HG02973 (cell line): ENCODE results near the gene DNAH17.

ENCODE experiments used
- ATAC-seq: cut with Tn5 transposase; IDR thresholded peaks from one replicate; pipeline ENCODE4 v1.9.1; 2021; ENCODE audit warnings: moderate library complexity; ENCODE audit not compliant: unreplicated experiment

Gene DNAH17

DNA sequence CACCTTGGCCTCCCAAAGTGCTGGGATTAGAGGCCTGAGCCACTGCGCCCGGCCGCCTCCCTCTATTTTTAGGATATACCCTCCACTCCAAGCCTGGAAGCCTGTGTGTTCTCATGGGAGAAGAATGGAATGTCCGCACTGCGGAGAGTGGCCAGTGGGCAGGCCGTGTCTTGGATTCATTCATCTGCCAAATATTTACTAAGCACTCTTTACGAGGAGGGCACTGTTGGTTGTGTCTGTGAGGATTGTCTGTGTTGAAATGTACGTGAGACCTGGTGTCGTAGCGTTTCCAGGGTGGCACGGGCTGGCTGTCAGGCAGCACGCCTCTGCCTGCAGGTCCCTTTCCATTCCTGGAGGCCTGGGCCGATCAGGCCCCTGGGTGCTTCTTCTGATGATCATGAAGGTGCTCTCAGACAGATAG lies 179.5 kb downstream of the DNAH17 start:
- ATAC-seq: no peak

DNA sequence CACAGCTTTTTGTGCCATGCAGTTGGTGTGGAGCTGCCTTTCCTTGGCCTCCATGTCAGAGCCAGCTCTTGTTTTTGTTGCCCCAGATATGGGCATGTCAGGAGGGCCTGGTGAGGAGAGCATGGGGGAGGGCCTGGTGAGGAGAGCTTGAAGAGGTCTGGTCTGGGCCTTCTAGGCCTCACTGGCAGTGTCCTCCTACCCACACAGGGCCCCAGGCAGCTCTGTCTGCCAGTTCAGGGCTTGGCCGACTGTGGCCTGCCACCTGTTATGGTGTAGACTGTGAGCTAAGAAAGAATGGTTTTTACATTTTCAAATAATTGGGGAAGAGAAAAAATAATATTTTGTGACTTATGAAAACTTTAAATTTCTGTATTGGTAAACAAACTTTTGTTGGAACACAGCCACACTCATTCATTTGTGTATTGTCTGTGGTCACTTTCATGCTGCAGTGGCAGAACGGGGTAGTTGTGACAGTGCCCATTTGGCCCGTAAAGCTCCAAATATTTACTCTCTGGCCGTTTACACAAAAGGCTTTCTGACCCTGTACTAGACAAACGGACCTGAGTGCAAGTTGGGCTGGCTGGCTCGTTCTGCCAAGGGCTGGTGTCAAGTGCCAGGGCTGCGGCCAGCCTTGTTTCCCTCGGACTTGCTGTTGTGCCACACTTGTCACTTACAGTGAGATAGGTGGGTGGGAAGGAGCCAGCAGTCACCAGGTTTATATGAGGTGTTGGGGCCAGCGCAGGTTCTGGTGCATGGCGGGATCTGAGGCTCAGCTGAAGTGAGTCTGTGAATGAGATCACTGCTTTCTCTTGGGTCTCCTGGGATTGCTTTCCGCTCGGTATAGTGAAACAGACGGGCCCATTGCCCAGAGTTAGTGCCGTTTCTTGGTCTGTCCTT lies 180.5 kb downstream of the DNAH17 start:
- no peak for ATAC-seq

DNA sequence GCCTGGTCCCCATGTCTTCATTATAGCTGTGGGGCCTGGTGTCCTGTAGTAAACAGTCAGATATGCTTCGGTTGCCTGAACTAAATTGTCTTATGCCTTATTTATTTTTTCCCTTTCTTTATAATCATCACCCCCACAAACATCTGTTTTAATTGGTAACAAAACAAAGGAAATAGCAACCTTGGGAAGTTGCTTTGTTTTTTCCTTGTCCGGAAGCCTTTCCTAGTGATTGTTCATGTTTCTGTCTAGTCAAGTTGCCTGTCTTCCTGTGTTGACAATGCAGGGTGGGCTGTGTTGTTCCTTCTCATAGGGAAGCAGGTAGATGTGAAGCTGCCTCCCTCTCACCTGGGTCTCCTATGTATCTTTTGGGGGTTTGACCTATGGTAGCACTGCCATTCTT lies 182.0 kb downstream of the DNAH17 start:
- ATAC-seq: no peak

DNA sequence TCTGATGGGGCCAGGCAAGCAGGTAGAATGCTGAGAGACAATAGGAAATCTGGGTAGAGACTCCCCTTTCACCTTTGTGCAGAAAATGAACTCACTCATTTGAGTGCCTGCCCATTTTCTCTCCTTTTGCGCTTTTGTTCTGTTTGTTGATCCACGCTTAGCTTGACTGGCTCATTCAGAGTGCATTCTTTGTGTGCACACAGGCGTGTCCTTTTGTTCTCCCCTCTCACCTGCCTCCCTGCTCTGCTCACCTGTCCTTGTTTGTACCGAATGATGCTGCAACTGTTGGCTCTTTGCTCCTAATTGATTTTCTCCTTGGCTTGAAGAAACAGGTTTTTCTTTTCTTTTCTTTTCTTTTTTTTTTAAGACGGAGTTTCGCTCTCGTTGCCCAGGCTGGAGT lies 183.0 kb downstream of the DNAH17 start:
- no peak for ATAC-seq

DNA sequence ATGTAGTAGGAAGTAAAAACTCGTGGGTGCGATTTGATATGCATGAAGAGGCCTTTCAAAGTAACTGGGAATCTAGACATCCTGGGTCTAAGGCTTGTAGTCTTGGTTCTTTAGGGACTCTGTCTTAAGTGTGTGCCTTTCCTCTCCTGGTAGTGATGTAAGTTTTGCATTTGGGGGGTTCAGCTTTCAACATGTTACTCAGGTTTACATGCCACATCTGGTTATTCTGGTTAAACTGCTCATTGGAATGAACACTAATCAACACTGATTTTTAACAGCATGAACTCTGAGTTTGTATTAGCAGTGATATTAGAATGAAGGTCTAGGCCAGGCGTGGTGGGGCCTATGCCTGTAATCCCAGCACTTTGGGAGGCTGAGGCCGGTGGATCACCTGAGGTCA lies 183.6 kb downstream of the DNAH17 start:
- no peak for ATAC-seq

DNA sequence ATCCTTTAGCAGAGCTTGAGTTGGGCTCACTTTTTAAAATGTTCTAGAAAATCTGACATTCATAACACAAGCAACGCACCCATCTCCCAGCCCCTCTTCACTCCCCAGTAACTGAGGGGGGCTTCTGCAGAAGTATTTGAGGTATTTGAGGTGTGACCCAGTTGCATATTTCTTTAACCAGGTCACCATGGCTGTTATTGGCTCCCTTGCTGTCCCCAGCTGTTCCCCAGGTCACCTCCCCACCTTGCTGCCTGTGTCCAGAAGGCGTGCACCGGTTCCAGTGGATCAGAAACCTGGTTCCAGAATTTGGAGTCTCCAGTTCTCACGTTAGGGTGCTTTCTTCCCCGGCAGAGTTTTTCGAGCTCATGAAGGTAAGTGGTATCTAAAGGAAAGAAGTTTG lies 184.9 kb downstream of the DNAH17 start:
- ATAC-seq: no peak

DNA sequence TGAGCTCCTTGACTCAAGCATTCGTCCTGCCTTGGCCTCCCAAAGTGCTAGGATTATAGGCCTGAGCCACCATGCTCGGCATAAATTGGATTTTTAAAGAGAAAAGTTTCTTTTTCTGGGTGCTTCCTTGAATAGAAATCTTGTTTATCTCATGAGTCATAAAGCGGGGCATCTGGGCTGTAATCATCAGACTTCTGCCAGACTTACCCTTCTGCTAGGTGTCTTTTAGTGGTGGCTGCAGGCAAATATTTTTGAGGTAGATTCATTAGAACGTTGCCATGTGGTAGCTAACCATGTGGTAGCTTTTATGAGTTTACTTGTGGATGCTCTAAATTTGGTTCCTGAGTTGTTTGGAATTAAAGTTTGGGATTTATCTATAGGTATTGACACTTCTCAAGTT lies 185.4 kb downstream of the DNAH17 start:
- no peak for ATAC-seq

DNA sequence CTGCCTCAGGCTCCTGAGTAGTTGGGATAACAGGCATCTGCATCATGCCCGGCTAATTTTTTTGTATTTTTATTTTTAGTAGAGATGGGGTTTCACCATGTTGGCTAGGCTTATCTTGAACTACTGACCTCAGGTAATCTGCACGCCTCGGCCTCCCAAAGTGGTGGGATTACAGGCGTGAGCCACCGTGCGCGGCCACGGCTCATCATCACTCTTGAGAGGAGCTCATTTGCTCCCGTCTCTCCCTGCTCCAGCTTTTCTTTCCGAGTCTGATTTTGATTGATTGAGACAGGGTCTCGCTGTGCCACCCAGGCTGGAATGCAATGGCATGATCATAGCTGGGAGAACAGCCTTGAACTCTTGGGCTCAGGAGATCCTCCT lies 186.2 kb downstream of the DNAH17 start:
- no peak for ATAC-seq

DNA sequence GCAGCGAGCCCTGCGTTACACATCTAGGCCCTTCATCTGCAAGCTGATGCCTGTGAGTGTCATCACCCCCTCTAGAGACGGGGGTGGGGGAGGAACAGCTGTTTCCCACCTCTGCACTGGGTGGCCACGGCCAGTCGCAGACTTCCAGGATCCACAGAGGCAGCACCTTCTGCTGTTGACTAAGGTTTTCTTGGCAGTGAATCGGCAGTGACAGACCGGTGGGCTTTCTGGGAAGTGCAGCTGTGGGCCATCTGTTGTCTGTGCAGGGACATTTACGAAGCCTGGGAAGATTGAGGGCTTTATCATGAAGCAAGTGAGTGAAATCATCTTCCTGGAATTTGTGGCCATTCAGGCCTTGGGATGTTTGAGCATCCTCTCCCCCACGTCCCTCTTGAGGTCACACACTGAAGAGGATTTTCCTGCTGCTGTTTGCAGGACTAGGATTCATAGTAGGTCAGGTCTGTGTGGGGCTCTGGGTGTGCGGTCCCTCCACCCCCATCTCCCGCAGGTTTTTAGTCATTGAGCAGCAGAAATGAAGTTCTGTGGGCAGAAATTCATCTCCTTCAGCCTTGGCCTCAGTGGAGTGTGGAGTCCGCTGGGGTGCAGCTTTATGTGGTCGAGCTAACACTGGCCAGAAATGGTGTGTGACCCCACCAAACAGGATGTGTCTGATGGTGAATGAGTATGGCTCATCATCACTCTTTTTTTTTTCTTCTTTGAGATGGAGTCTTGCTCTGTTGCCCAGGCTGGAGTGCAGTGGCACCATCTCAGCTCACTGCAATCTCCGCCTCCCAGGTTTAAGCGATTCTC lies 186.8 kb downstream of the DNAH17 start:
- ATAC-seq: no peak

DNA sequence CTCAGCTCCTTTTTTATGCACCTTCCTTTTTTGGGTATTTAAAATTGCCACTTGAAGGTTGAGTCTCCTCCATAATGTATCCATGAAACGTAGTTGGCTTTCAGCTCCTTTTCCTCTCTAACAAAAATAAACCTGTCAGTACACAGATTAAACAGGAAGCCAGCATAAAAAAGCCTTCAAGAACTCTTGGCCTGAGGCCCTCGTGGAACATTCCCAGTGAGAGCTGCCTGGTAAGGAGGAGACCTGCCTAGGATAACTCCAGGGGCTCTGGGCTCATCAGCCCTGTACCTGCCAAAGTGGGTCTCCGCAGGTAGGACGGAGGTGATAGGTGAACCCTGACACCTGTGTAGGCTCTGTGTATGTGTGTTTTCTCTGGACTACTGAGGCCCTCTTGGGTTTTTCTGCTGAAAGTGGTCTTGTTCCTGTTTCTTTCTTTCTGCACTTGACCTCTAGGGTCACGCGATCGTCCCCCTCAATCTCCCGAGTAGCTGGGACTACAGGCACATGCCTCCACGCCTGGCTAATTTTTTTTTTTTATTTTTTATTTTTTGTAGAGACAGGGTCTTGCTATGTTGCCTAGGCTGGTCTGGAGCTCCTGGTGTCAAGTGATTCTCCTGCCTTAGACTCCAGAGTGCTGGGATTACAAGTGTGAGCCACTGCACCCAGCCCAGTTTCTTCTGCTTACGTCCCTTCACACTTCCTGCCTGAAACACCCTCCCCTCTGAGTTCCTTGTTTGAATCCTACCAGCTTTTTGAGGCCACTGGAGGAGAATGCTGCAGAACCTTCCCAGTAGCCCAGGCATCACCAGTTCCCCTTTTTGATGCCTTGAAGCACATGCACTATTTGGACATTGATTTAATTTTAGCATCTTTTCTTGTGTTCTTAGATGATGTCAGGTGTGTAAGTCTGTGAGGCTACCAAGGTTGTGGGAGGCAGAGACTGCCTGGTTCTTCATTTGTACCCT lies 188.9 kb downstream of the DNAH17 start:
- no peak for ATAC-seq

DNA sequence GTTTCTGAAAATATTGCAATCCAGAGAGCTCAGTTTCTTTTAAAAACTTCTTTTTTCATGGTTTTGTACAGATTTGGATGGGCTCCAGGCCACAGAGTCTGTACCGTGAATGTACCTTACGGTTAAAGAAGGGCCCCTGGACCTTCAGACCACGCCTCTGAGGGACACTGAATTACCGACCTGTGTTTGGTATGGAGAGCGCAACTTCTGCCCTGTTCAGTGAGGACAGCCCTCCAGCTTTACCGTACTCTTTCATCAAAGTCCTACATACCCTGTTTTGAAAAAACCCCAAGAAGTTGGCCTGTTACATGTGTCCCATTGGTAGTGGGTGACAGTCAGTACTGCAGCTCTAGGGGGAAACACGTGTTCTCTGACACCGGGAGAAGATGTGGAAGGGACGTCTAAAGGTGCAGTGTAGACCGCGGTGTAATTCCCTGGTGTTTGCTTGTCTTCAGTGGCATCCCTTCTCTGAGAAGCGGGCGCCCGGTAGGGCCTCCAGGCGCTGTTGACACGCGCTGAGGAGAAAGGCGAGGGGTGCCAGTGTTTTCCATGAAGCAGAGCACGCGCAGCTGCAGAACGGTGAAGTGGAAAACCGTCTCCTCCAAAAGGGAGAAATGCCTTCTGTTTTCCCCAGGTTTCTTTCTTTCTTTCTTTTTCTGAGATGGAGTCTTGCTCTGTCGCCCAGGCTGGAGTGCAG lies 192.6 kb downstream of the DNAH17 start:
- no peak for ATAC-seq

DNA sequence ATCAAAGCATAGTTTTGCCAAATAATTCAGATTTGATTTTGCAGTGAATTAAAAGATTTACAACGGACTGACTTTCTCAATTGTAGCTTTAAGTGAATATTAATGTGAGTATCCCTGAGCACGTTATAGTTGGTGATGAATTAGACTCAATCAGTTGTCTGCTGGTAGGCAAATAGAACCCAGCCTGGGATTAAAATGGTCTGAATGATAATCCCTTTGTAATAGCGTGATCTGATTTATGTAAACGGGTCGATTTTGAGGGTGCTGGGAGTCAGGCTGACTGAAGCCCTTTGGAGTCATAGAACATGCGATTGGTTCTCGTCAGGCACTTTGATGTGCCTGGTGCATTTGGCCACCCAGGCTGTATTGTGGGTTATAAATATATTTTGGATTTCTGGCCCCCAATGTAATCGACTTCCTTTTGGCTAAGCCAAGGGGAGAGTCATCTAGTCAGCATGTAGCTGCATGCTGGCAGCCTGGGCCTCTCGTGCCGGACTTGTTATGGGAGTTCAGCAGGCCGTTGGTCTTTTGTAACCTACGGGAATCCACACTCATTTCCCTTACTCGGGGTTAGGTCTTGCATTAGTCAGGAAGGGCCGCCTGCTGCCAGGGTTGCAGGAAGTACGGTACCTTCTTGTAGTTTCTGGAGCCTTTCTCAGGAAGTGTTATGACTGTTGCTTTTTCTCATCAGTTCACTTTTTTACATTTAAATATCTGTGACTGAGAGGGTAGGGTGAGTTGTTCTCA lies 193.3 kb downstream of the DNAH17 start:
- peak; percentile 31 for ATAC-seq

DNA sequence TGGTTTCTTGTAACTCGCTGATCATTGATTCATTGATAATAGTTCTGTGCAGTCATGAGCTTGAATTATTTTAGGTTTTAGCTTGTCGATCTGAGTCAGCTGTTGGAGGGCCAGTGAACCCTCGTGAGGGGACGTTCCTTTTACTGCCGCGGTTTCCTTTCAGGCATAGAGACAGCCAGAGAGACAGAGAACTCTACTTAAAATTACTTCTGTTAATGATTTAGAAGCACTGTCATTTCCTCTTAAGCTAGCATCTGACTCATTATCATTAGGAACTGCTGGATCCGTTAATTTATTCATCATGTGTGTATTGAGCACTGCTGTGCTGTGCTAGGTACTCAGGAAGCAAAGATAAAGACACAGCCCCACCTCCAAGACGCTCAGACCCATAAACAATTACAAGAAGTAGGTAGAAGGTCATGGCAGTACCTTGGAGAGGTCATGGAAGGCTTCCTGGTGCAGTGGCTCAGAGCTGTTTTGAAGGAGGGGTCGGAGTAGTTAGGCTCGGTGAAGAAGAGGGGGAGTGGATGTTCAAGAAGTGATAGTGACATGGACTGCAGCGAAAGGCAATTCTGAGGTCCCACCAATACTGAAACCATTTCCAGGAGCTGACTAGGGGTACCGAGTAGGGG lies 195.5 kb downstream of the DNAH17 start:
- no peak for ATAC-seq

DNA sequence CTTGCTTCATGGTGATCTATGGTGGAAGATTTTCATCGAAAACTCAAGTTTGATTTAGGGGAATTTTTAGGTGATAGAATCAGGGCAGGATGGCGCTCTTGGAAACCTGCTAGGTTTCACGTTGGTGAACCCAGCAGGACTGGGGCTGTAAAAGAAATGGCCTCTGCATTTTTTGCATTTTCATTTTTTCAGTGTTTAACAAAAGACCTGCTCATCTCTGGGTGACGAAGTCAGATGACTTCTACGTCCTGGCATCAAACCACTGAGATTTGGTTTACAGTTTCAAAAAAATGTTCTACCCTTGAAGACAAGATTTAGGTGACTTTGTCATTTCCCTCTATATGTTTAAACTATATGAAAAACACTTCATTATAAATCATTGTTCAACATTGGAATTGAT lies 196.8 kb downstream of the DNAH17 start:
- no peak for ATAC-seq

DNA sequence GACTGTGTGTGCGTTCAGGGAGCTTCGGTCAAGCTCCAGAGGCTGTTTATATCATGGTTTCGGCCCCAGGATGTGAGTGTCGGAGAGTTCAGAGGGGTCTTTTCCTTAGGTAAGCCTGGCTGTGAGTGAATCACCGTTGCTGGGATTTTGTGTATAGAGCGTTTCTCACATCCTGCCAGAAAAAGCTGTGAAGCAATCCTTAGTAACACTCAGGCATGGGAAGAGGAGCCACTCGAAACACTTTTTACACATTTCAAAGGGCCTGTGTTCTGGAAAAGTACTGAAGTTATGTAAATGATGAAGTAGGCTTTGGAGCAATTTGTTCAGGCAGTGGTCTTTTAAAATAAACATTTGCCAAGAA lies 198.1 kb downstream of the DNAH17 start:
- no peak for ATAC-seq

DNA sequence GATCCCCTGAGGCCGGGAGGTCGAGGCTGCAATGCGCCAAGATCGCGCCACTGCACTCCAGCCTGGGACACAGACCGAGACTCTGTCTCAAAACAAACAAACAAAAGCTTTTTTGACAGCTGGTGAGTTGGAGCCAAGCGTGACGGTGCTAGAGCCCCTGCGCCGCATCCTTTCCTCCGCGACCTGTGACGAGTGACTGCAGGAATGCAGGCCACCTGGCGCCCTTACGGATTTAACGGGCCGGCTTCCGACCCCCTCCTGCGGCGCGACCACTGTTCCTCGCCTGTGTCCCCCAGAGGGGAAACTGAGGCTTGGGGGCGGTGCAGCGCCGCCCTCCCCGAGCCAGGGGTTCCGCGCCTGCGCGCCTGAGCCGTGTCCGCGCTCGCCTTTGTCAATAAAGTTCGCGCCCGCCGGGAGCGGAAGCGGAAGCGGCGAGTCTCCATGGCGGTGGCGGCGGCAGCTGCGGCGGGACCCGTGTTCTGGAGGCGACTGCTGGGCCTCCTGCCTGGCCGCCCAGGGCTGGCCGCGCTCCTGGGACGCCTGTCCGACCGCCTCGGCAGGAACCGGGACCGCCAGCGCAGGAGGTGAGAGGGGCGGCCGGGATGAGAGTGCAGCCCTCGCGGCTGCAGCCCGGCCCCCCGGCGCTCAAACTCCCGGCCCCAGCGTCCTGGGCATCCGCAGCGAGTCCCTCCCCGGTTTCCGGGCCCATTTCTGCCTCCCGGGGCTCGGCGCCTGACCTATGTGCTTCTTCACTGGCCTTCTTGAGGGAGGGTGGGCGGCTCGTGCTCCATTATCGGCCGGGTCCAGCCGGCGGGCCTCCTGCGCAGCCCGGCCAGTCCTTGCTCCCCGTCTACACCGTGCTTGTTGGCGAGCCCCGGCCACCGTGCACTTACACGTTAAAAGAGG lies 198.7 kb downstream of the DNAH17 start, which contains the start of gene PGS1:
Gene PGS1, plus strand, starts transcription at position 425 of the 906 bp plus-strand sequence. Its CDS starts 17 bp downstream, at position 442.
- no peak for ATAC-seq

DNA sequence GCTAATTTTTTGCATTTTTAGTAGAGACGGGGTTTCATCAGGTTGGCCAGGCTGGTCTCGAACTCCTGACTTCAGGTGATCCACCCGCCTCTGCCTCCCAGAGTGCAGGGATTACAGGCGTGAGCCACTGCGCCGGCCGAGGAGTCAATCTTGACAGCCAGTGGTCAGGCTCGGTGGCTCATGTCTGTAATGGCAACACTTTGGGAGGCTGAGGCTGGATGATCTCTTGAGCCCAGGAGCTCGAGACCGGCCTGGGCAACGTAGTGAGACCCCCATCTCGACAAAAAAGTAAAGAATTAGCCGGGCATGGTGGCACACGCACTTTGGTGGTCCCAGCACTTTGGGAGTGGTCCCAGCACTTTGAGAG lies 199.4 kb downstream of the DNAH17 start:
- no peak for ATAC-seq

DNA sequence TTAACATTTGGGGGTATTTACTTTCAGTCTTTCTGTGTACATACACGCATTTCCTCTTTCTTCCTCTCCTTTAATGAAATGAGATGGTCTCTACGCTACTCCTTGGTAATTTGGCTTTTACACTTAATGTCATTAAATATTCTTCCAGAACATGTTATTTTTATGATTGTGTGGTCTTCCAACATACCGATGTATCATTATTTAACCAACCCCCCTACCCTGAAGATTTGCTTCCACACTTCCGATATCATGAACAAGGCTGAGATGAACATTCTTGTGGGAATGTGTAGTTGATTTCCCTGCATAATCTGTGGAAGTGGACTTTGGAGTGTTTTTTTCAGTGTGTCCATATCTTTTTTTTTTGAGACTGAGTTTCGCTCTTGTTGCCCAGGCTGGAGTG lies 201.0 kb downstream of the DNAH17 start:
- ATAC-seq: no peak
